IMR-90 (cell line): ENCODE results near the gene VEGFA. TPM values are rescaled to one million over a fixed set of nuclear protein-coding genes. Genes with fewer than 3 reads are reported as not detected.
A peak's percentile ranks its signal among the peaks of the same experiment; 100 is the strongest.

ENCODE experiments used
- ATAC-seq: fragments of 200-7000 bp; cut with Tn5 transposase; 2 replicates; pipeline ENCODE4 v1.9.1; 2020; ENCODE audit warnings: low read depth, mild to moderate bottlenecking, moderate library complexity
- BruUV-seq: library from RNA; stranded (reverse); fragments of 400-500 nt; replicated peaks from 2 replicates; lab custom pipeline; 2021; lab: Mats Ljungman, UMichigan
- CTCF ChIA-PET: fragments of 300-600 bp; formaldehyde crosslinking; extraction: SDS; loops from one replicate; lab custom pipeline; 2021; ENCODE audit warnings: antibody characterized with exemption; lab: Yijun Ruan, JAX
- POLR2A ChIA-PET: fragments of 300-600 bp; sonication (Branson Sonifier 250); formaldehyde crosslinking; loops from one replicate; lab custom pipeline; 2022; ENCODE audit warnings: antibody characterized with exemption; ENCODE audit not compliant: unreplicated experiment; lab: Charles Lee
- DNase-seq: peaks from one replicate; pipeline ENCODE4 v3.0.0; 2013
- H2AFZ ChIP-seq: replicated peaks from 2 replicates; pipeline ENCODE3; 2013; ENCODE audit warnings: low read length, mild to moderate bottlenecking; ENCODE audit not compliant: poor library complexity
- H2AK5ac ChIP-seq: 2 replicates; pipeline ENCODE4 v1.6.1; 2013; ENCODE audit warnings: low read depth, low read length, inconsistent platforms
- H2AK9ac ChIP-seq: replicated peaks from 2 replicates; pipeline ENCODE3; 2013; ENCODE audit warnings: mild to moderate bottlenecking, low read depth, low read length, moderate library complexity; ENCODE audit not compliant: poor library complexity
- H2BK120ac ChIP-seq: 2 replicates; pipeline ENCODE4 v1.6.1; 2013; ENCODE audit warnings: low read depth, low read length, inconsistent platforms
- H2BK15ac ChIP-seq: 3 replicates; pipeline ENCODE4 v1.6.1; 2013; ENCODE audit warnings: low read depth, low read length, inconsistent platforms
- H2BK20ac ChIP-seq: 2 replicates; pipeline ENCODE4 v1.6.1; 2013; ENCODE audit warnings: low read depth, mild to moderate bottlenecking, inconsistent platforms, low read length, moderate library complexity
- H2BK5ac ChIP-seq: 2 replicates; pipeline ENCODE4 v1.6.1; 2013; ENCODE audit warnings: mild to moderate bottlenecking, low read depth, low read length, inconsistent platforms; ENCODE audit not compliant: poor library complexity, severe bottlenecking
- H3K14ac ChIP-seq: replicated peaks from 2 replicates; pipeline ENCODE4 v1.6.1; 2013; ENCODE audit warnings: low read depth, low read length, inconsistent platforms
- H3K18ac ChIP-seq: 2 replicates; pipeline ENCODE4 v1.6.1; 2013; ENCODE audit warnings: low read depth, low read length, control low read depth
- H3K23ac ChIP-seq: 2 replicates; pipeline ENCODE4 v1.6.1; 2013; ENCODE audit warnings: low read depth, low read length, inconsistent platforms
- H3K27ac ChIP-seq: 2 replicates; pipeline ENCODE4 v1.5.1; 2013; ENCODE audit warnings: mild to moderate bottlenecking, control low read depth, low read length; ENCODE audit not compliant: insufficient read depth
- H3K27me3 ChIP-seq: 2 replicates; pipeline ENCODE4 v1.6.1; 2013; ENCODE audit warnings: low read length; ENCODE audit not compliant: control insufficient read depth, insufficient read depth
- H3K36me3 ChIP-seq: 2 replicates; pipeline ENCODE4 v1.6.1; 2013; ENCODE audit warnings: low read length, mixed read lengths; ENCODE audit not compliant: control insufficient read depth, insufficient read depth
- H3K4ac ChIP-seq: 2 replicates; pipeline ENCODE4 v1.6.1; 2013; ENCODE audit warnings: low read depth, low read length, inconsistent platforms
- H3K4me1 ChIP-seq: 2 replicates; pipeline ENCODE4 v1.6.1; 2013; ENCODE audit warnings: low read length, mixed read lengths; ENCODE audit not compliant: control insufficient read depth, insufficient read depth
- H3K4me2 ChIP-seq: 2 replicates; pipeline ENCODE4 v1.6.1; 2013; ENCODE audit warnings: low read depth, mild to moderate bottlenecking, control low read depth, low read length, moderate library complexity
- H3K4me3 ChIP-seq: 2 replicates; pipeline ENCODE4 v1.5.1; 2013; ENCODE audit warnings: low read depth, mild to moderate bottlenecking, control low read depth, low read length, moderate library complexity; ENCODE audit not compliant: insufficient read depth
- H3K56ac ChIP-seq: 2 replicates; pipeline ENCODE4 v1.6.1; 2013; ENCODE audit warnings: low read length, inconsistent platforms; ENCODE audit not compliant: insufficient read depth; ENCODE audit errors: extremely low read depth
- H3K79me1 ChIP-seq, 2 experiments: 2 replicates each; pipeline ENCODE4 v1.6.1; 2013; ENCODE audit warnings: low read length in 2 of 2, inconsistent platforms in 1 of 2, low read depth in 1 of 2
- H3K9ac ChIP-seq: 2 replicates; pipeline ENCODE4 v1.6.1; 2013; ENCODE audit warnings: low read depth, low read length, control low read depth
- H3K9me1 ChIP-seq: 2 replicates; pipeline ENCODE4 v1.6.1; 2013; ENCODE audit warnings: low read length, inconsistent platforms; ENCODE audit not compliant: insufficient read depth
- H3K9me3 ChIP-seq: 2 replicates; pipeline ENCODE4 v1.6.1; 2013; ENCODE audit warnings: low read length; ENCODE audit not compliant: control insufficient read depth, insufficient read depth
- H4K20me1 ChIP-seq: 2 replicates; pipeline ENCODE4 v1.6.1; 2013; ENCODE audit warnings: low read length, inconsistent platforms; ENCODE audit not compliant: insufficient read depth
- H4K5ac ChIP-seq: 2 replicates; pipeline ENCODE4 v1.6.1; 2013; ENCODE audit warnings: mild to moderate bottlenecking, low read depth, low read length, control low read depth
- H4K8ac ChIP-seq, 2 experiments: 2 replicates each; pipeline ENCODE4 v1.6.1; 2013; ENCODE audit warnings: low read depth in 2 of 2, low read length in 2 of 2, control low read depth in 1 of 2, inconsistent platforms in 1 of 2
- H4K91ac ChIP-seq: 2 replicates; pipeline ENCODE4 v1.6.1; 2013; ENCODE audit warnings: low read depth, low read length, inconsistent platforms; ENCODE audit not compliant: insufficient read depth
- CHD1 ChIP-seq: IDR thresholded peaks from 2 replicates; pipeline ENCODE4 v1.6.1; 2012; ENCODE audit warnings: low read depth, low read length, improper control_type of control experiment
- FOS ChIP-seq: fragments of 150-350 bp; IDR thresholded peaks from 2 replicates; pipeline ENCODE4 v1.6.1; 2016; ENCODE audit warnings: low read depth, low read length
- MAFK ChIP-seq: IDR thresholded peaks from 2 replicates; pipeline ENCODE4 v1.6.1; 2012; ENCODE audit warnings: low read depth, low read length, improper control_type of control experiment
- MAZ ChIP-seq: IDR thresholded peaks from 2 replicates; pipeline ENCODE4 v1.6.1; 2012; ENCODE audit warnings: low read depth, mild to moderate bottlenecking, low read length, improper control_type of control experiment, moderate library complexity, borderline replicate concordance
- MXI1 ChIP-seq: IDR thresholded peaks from 2 replicates; pipeline ENCODE4 v1.6.1; 2012; ENCODE audit warnings: low read depth, mild to moderate bottlenecking, low read length, moderate library complexity, borderline replicate concordance
- NFE2L2 ChIP-seq: fragments of 150-350 bp; IDR thresholded peaks from 2 replicates; pipeline ENCODE4 v1.6.1; 2016; ENCODE audit warnings: low read depth, mild to moderate bottlenecking, low read length
- RCOR1 ChIP-seq: IDR thresholded peaks from 2 replicates; pipeline ENCODE4 v1.6.1; 2012; ENCODE audit warnings: mild to moderate bottlenecking, low read length, improper control_type of control experiment; ENCODE audit not compliant: insufficient replicate concordance
- SMC3 ChIP-seq: fragments of 150-350 bp; IDR thresholded peaks from 2 replicates; pipeline ENCODE4 v1.6.1; 2016; ENCODE audit warnings: low read depth, mild to moderate bottlenecking, antibody characterized with exemption, low read length, moderate library complexity
- WGBS, 2 experiments: methylation state at CpG; one replicate each; pipeline versions ENCODE4 v1.1.5 to v1.1.7; 2013; ENCODE audit warnings: missing lambda C conversion rate in 2 of 2; ENCODE audit not compliant: insufficient read length in 1 of 2; ENCODE audit errors: extremely low coverage in 2 of 2; 5-methylcytosine and 5-hydroxymethylcytosine counted together
- dilution Hi-C: fragments of 300-500 bp; cut with HindIII; formaldehyde crosslinking; loops from one replicate; pipeline ENCODE4 v1.14.3; 2018; ENCODE audit warnings: low sequenced_read_pairs; ENCODE audit not compliant: unreplicated experiment
- in situ Hi-C: fragments of 300-500 bp; cut with MboI; formaldehyde crosslinking; loops from 3 replicates; pipeline ENCODE4 v1.14.3; 2019; ENCODE audit warnings: low sequenced_read_pairs, inconsistent platforms, mixed read lengths
- intact Hi-C: fragments of 100-400 bp; cut with micrococcal nuclease; formaldehyde crosslinking; loops from 2 replicates; pipeline ENCODE4 v1.10.0; 2022
- polyA plus RNA-seq, 3 experiments: library from polyadenylated mRNA; depleted of rRNA; stranded (reverse); fragments of >200 nt; gene quantifications; 2 replicates each; pipeline ENCODE4 v1.2.3, GENCODE V29; 2012; ENCODE audit warnings: low replicate concordance in 1 of 3
- total RNA-seq: library from RNA; depleted of rRNA; stranded (reverse); fragments of >200 nt; gene quantifications from 2 replicates; pipeline ENCODE4 v1.2.3, GENCODE V29; 2012

The VEGFA gene
- total and polyA plus RNA-seq, 2 of the 4 experiments (the other 2 are of a cell fraction), result 190 to 234 TPM

GRCh38 chr6:43753570-43754183, 16.3 kb upstream of the VEGFA start:
- dilution Hi-C loops (no loop called here), in situ Hi-C loops (no loop called here), intact Hi-C loops (no loop called here)
- Histone ChIP-seq H3K4me1 (no peaks in the 10 kb centered on the region), H3K36me3 (no peaks in the 10 kb centered on the region), H3K9me1 (no peaks in the 10 kb centered on the region), H4K91ac (no peak overlapping the region), H3K4me3 (no peak overlapping the region), H3K27me3 (peaks cover 24% of the 10 kb centered on the region), H3K56ac (no peak overlapping the region), H2AK9ac (no peak overlapping the region), H2BK20ac (no peak overlapping the region), H2BK15ac (no peak overlapping the region), H3K79me1 (no peaks in the 10 kb centered on the region), H3K14ac (no peak overlapping the region), H4K5ac (no peak overlapping the region), H3K4ac (no peak overlapping the region), H3K23ac (no peak overlapping the region), H3K9me3 (no peaks in the 10 kb centered on the region), H3K4me2 (no peak overlapping the region), H3K9ac (no peak overlapping the region), H4K8ac (no peak overlapping the region), H2BK5ac (peak overlapping the region; percentile 72), H3K18ac (no peak overlapping the region), H2AK5ac (no peak overlapping the region), H2BK120ac (no peak overlapping the region), H2AFZ (no peak overlapping the region), H4K20me1 (no peaks in the 10 kb centered on the region), H3K27ac (no peak overlapping the region)
- POLR2A ChIA-PET, result no interaction called here
- DNase-seq (no peak), ATAC-seq (no peak)
- CTCF ChIA-PET, result interaction anchor here (1.7 kb wide), 1 partner anchor 86 kb away, joined by 3 read pairs; no protein-coding TSS in a partner anchor
- TF ChIP-seq FOS, result no peak
- no peak for TF ChIP-seq RCOR1
- no peak for TF ChIP-seq MAFK
- TF ChIP-seq NFE2L2, result no peak
- TF ChIP-seq CHD1, result no peak
- no peak for TF ChIP-seq MAZ
- TF ChIP-seq MXI1, result no peak
- no peak for TF ChIP-seq SMC3
- no TSS peak for BruUV-seq
- WGBS, 2 experiments, result 100% methylated on average over 2 of the region's 3 CpGs; no CpG with 5 or more reads in 1 of the 2 experiments
